DOHH2 (cell line): ENCODE data around the gene HPSE2.

Experiments used
- H3F3A ChIP-seq: fragments of 200-600 bp; sonication (generic), shearing (Covaris generic); 2 replicates; pipeline ENCODE4 v1.6.0; 2016; ENCODE audit warnings: antibody characterized with exemption, mild to moderate bottlenecking; ENCODE audit not compliant: control insufficient read depth, insufficient read depth
- H3K27ac ChIP-seq: fragments of 200-600 bp; sonication (generic); 2 replicates; pipeline ENCODE4 v1.5.1; 2014; ENCODE audit warnings: low read depth, mild to moderate bottlenecking, low read length, moderate library complexity
- H3K27me3 ChIP-seq: fragments of 200-600 bp; sonication (generic); 2 replicates; pipeline ENCODE4 v1.6.1; 2014; ENCODE audit warnings: mild to moderate bottlenecking, low read length, mixed read lengths; ENCODE audit not compliant: control insufficient read depth
- H3K36me3 ChIP-seq: fragments of 200-600 bp; sonication (generic); 2 replicates; pipeline ENCODE4 v1.6.1; 2014; ENCODE audit warnings: mild to moderate bottlenecking, low read length, moderate library complexity, mixed read lengths; ENCODE audit not compliant: control insufficient read depth
- H3K4me1 ChIP-seq: fragments of 200-600 bp; sonication (generic); 2 replicates; pipeline ENCODE4 v1.6.1; 2014; ENCODE audit warnings: mild to moderate bottlenecking, low read length, mixed read lengths; ENCODE audit not compliant: control insufficient read depth
- H3K4me2 ChIP-seq: fragments of 200-600 bp; sonication (generic); 2 replicates; pipeline ENCODE4 v1.6.0; 2014; ENCODE audit warnings: mild to moderate bottlenecking, low read length, moderate library complexity
- H3K4me3 ChIP-seq: fragments of 200-600 bp; sonication (generic); 2 replicates; pipeline ENCODE4 v1.5.1; 2014; ENCODE audit warnings: mild to moderate bottlenecking, low read length, mixed read lengths
- H3K79me2 ChIP-seq: fragments of 200-600 bp; sonication (generic); 2 replicates; pipeline ENCODE4 v1.6.1; 2014; ENCODE audit warnings: mild to moderate bottlenecking, low read length, mixed read lengths; ENCODE audit not compliant: control insufficient read depth
- H3K9me2 ChIP-seq: fragments of 200-600 bp; sonication (generic); replicated peaks from 2 replicates; pipeline ENCODE4 v1.6.1; 2014; ENCODE audit warnings: mild to moderate bottlenecking, low read length, mixed read lengths; ENCODE audit not compliant: control insufficient read depth
- H3K9me3 ChIP-seq: fragments of 200-600 bp; sonication (generic); 2 replicates; pipeline ENCODE4 v1.6.1; 2014; ENCODE audit warnings: antibody characterized with exemption, low read length, mixed read lengths; ENCODE audit not compliant: control insufficient read depth, insufficient read depth
- H4K20me1 ChIP-seq: fragments of 200-600 bp; sonication (generic); 2 replicates; pipeline ENCODE4 v1.6.0; 2014; ENCODE audit warnings: low read depth, mild to moderate bottlenecking, antibody characterized with exemption, low read length, moderate library complexity; ENCODE audit not compliant: control insufficient read depth, insufficient read depth
- EZH2phosphoT487 ChIP-seq: fragments of 200-600 bp; sonication (generic); IDR thresholded peaks from 2 replicates; pipeline ENCODE4 v1.6.1; 2017; ENCODE audit warnings: borderline replicate concordance, mild to moderate bottlenecking, antibody characterized with exemption, low read length, moderate library complexity, mixed read lengths
- TF ChIP-seq, protein P1 (sequence below): fragments of 200-600 bp; sonication (generic); IDR thresholded peaks from one replicate; pipeline ENCODE4 v1.5.1; 2014; ENCODE audit warnings: antibody characterized with exemption, mild to moderate bottlenecking, low read depth, low read length; ENCODE audit not compliant: poor library complexity, severe bottlenecking

The HPSE2 gene

DNA sequence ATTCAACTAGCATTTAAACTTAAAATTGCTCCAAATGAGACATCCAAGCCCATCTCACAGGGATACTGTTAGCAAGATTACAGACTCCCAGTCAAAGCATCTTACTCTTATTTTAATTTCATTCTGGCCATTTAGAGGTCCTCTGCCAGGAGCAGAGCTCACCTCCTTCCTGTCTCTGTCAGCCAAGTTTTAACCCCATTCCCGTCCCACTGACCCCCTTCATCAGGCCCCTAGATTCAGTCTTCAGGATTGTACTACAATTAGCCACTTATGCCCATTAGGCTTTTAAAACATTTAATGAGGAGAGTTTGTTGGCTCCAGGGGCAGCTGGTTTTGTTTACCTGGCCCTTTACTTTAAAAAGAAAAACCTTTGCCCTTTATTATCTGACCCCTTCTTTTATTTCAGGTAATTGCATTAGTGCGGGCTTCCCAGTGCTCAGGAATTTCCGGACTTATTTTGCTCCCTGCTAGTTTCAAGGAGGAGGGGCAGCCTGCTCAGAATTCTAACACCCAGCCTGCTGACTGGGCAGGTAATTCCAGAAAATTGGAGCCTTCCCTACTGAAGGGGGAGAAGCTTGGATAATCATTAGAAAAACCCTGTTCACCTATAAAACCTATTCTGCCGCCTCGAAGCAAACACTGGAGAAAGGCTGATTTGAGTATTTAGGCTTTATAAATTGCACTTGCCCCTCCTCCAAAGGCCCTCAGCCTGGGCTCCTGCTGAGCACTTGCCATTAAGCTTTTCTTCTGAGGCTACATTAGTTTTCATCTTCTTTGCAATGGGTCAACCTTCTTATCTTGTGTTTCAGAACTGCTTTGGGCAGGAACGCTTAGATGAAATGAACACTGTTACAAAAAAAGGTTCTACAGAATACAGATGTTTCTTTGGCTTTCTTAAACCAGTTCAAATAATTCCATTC lies 588.4 kb downstream of the HPSE2 start:
- Histone ChIP-seq H3K36me3 (no peaks in the 10 kb centered on the region), H3K4me2 (no peak overlapping the region), H3K4me1 (peaks cover 12% of the 10 kb centered on the region), H3K79me2 (no peaks in the 10 kb centered on the region), H3F3A (no peaks in the 10 kb centered on the region), H3K27me3 (peaks cover 2% of the 10 kb centered on the region; the same call in 1 of the 2 replicates), H3K27ac (no peak overlapping the region), H3K9me3 (no peaks in the 10 kb centered on the region), H3K9me2 (no peaks in the 10 kb centered on the region), H3K4me3 (no peak overlapping the region), H4K20me1 (no peaks in the 10 kb centered on the region)
- TF ChIP-seq EZH2phosphoT487: no peak
- TF ChIP-seq, protein P1, sequence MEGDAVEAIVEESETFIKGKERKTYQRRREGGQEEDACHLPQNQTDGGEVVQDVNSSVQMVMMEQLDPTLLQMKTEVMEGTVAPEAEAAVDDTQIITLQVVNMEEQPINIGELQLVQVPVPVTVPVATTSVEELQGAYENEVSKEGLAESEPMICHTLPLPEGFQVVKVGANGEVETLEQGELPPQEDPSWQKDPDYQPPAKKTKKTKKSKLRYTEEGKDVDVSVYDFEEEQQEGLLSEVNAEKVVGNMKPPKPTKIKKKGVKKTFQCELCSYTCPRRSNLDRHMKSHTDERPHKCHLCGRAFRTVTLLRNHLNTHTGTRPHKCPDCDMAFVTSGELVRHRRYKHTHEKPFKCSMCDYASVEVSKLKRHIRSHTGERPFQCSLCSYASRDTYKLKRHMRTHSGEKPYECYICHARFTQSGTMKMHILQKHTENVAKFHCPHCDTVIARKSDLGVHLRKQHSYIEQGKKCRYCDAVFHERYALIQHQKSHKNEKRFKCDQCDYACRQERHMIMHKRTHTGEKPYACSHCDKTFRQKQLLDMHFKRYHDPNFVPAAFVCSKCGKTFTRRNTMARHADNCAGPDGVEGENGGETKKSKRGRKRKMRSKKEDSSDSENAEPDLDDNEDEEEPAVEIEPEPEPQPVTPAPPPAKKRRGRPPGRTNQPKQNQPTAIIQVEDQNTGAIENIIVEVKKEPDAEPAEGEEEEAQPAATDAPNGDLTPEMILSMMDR: no peak

DNA sequence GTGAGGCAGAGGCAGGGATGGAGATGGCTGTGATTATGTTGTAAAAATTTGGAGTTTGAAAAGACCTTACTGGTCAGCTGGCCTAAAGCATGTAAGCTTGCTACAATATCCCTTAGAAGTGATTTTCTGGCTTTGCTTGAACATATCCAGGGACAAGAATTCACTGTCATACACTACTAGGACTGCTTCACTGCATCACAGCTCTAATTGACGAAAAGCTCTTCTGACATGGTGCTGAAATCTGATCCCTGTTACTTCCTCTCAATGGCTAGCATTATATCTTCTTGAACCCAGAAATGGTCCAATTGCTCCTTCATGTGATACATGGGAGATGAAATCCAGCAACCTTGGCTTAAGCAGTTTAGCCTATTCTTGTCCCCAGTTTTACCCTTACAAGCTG lies 591.2 kb downstream of the HPSE2 start:
- Histone ChIP-seq H3K36me3 (no peaks in the 10 kb centered on the region), H3K27ac (no peak overlapping the region), H3K4me1 (peaks cover 8% of the 10 kb centered on the region), H3K9me3 (no peaks in the 10 kb centered on the region), H3K9me2 (no peaks in the 10 kb centered on the region), H3K4me2 (no peak overlapping the region), H3K4me3 (no peak overlapping the region), H3K79me2 (no peaks in the 10 kb centered on the region), H4K20me1 (no peaks in the 10 kb centered on the region), H3K27me3 (no peaks in the 10 kb centered on the region), H3F3A (no peaks in the 10 kb centered on the region)
- no peak for TF ChIP-seq EZH2phosphoT487
- TF ChIP-seq, protein P1: no peak

DNA sequence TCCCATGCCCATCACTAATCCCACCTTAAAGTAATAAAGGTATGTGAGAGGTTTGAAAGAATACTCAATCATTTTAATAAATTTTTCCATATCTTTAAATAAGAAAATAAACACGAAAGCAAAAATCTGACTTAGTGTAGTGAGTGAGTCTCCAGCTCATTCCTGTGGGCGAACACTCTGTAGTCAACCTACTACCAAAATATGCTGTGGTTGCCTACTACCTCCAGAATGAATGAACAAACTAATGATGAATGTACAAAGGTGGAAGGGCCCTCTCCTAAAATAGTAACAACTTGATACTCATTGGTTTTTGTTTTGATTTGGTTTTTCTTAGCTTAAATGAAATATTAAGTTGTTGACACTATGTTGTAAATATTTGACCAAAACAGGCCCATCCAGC lies 593.4 kb downstream of the HPSE2 start:
- H3K9me3 ChIP-seq: no peaks in the 10 kb centered on the region
- no peak overlapping the region for H3K4me3 ChIP-seq
- H3K4me2 ChIP-seq: no peak overlapping the region
- no peaks in the 10 kb centered on the region for H4K20me1 ChIP-seq
- no peaks in the 10 kb centered on the region for H3K9me2 ChIP-seq
- no peaks in the 10 kb centered on the region for H3F3A ChIP-seq
- H3K79me2 ChIP-seq: no peaks in the 10 kb centered on the region
- no peak for TF ChIP-seq EZH2phosphoT487
- TF ChIP-seq, protein P1: no peak
- peaks cover 11% of the 10 kb centered on the region for H3K4me1 ChIP-seq
- H3K27me3 ChIP-seq: no peaks in the 10 kb centered on the region
- no peaks in the 10 kb centered on the region for H3K36me3 ChIP-seq
- H3K27ac ChIP-seq: no peak overlapping the region
